ENCODE data around the gene NDUFA8.

DNA sequence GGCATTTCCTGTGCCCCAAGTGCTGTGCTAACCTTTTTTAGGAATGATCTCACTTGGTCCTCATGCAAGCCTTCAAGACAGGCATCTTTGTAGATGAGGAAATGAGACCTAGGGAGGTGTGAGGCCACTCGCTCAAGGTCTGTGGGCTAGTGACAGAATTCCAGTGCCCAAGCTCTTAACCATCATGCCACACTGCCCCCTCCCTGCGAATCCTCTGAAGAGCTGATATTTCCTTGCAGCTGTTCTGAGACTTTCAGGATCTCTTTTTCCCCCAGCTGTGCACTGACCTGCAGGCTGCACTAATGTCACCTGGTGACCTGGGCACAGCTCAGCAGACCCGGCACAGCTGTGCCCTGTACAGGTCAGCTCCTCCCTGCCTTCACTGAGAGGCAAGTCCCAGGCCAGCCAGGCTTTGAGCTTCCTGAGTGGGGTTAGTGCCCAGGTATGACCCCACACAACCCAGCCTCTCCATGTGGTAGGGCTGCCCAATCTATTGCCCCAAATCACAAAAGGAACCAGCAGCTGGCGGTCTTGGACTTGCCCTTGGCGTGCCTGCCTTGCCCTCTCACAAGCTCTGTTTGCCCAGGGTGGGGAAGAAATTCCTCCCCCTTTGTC lies 32.8 kb upstream of the NDUFA8 start:
- TF ChIP-seq, protein P1, sequence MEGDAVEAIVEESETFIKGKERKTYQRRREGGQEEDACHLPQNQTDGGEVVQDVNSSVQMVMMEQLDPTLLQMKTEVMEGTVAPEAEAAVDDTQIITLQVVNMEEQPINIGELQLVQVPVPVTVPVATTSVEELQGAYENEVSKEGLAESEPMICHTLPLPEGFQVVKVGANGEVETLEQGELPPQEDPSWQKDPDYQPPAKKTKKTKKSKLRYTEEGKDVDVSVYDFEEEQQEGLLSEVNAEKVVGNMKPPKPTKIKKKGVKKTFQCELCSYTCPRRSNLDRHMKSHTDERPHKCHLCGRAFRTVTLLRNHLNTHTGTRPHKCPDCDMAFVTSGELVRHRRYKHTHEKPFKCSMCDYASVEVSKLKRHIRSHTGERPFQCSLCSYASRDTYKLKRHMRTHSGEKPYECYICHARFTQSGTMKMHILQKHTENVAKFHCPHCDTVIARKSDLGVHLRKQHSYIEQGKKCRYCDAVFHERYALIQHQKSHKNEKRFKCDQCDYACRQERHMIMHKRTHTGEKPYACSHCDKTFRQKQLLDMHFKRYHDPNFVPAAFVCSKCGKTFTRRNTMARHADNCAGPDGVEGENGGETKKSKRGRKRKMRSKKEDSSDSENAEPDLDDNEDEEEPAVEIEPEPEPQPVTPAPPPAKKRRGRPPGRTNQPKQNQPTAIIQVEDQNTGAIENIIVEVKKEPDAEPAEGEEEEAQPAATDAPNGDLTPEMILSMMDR (IDR thresholded peaks at IDR 0.05), result no peak
- TF ChIP-seq POLR2A (IDR thresholded peaks at IDR 0.05), result no peak
